WTC11 (cell line): Measurements from ENCODE around the gene VWA5A.

ENCODE experiments used
- ATF1 ChIP-seq: sonication (generic); formaldehyde crosslinking; IDR thresholded peaks from 2 replicates; pipeline ENCODE4 v1.8.1; 2023; ENCODE audit warnings: mild to moderate bottlenecking, moderate library complexity, missing genetic modification reagents
- ELF4 ChIP-seq: sonication (generic); formaldehyde crosslinking; IDR thresholded peaks from 2 replicates; pipeline ENCODE4 v1.8.1; 2022; ENCODE audit warnings: low read depth, mild to moderate bottlenecking, moderate library complexity, missing genetic modification reagents
- SP1 ChIP-seq: sonication (generic); formaldehyde crosslinking; conservative IDR thresholded peaks from 2 replicates; pipeline ENCODE4 v1.8.1; 2022; ENCODE audit warnings: missing genetic modification reagents
- TF ChIP-seq, protein P1 (sequence below): sonication (generic); formaldehyde crosslinking; IDR thresholded peaks from 2 replicates; pipeline ENCODE4 v1.8.1; 2023; ENCODE audit warnings: mild to moderate bottlenecking, missing genetic modification reagents
- TF ChIP-seq, protein P2 (sequence below): sonication (generic); formaldehyde crosslinking; IDR thresholded peaks from 2 replicates; pipeline ENCODE4 v1.8.0; 2022; ENCODE audit warnings: mild to moderate bottlenecking, missing genetic modification reagents
- TF ChIP-seq, protein P3 (sequence below): sonication (generic); formaldehyde crosslinking; IDR thresholded peaks from 2 replicates; pipeline ENCODE4 v1.8.1; 2023; ENCODE audit warnings: mild to moderate bottlenecking, missing genetic modification reagents, moderate library complexity
- TF ChIP-seq, protein P4 (sequence below): fragments of 200-600 bp; IDR thresholded peaks from 2 replicates; pipeline ENCODE4 v1.8.0; 2022; ENCODE audit warnings: antibody characterized with exemption
- TF ChIP-seq, protein P5 (sequence below): sonication (generic); formaldehyde crosslinking; conservative IDR thresholded peaks from 2 replicates; pipeline ENCODE4 v1.8.1; 2022; ENCODE audit warnings: mild to moderate bottlenecking, missing genetic modification reagents
- TF ChIP-seq, protein P6 (sequence below): sonication (generic); formaldehyde crosslinking; IDR thresholded peaks from 2 replicates; pipeline ENCODE4 v1.8.1; 2022; ENCODE audit warnings: low read depth, mild to moderate bottlenecking, moderate library complexity, missing genetic modification reagents, borderline replicate concordance
- TF ChIP-seq, protein P7 (sequence below): sonication (generic); formaldehyde crosslinking; IDR thresholded peaks from 2 replicates; pipeline ENCODE4 v1.8.1; 2022; ENCODE audit warnings: low read depth, missing genetic modification reagents, borderline replicate concordance
- TF ChIP-seq, protein P8 (sequence below): sonication (generic); formaldehyde crosslinking; IDR thresholded peaks from 2 replicates; pipeline ENCODE4 v1.8.0; 2022; ENCODE audit warnings: mild to moderate bottlenecking, missing genetic modification reagents

DNA sequence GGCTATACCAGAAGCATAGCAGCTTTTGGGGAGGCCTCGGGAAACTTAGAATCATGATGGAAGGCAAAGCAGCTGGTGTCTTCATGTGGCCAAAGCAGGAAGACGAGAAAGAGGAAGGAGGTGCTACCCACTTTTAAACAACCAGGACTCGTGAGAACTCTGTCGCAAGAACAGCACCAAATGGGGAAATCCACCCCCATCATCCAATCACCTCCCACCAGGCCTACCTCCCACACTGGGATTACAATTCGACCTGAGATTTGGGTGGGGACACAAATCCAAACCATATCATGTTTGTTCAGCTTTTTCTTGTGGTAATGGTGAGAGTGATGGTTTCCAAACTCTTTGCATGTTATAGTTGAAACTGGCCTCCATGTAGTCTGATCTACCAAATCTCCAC lies 35.4 kb downstream of the VWA5A start:
- TF ChIP-seq, protein P1, sequence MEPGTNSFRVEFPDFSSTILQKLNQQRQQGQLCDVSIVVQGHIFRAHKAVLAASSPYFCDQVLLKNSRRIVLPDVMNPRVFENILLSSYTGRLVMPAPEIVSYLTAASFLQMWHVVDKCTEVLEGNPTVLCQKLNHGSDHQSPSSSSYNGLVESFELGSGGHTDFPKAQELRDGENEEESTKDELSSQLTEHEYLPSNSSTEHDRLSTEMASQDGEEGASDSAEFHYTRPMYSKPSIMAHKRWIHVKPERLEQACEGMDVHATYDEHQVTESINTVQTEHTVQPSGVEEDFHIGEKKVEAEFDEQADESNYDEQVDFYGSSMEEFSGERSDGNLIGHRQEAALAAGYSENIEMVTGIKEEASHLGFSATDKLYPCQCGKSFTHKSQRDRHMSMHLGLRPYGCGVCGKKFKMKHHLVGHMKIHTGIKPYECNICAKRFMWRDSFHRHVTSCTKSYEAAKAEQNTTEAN = no peak
- TF ChIP-seq ATF1 (CRISPR knock-in tag) (no peak), ELF4 (no peak), SP1 (no peak)
- TF ChIP-seq, protein P2, sequence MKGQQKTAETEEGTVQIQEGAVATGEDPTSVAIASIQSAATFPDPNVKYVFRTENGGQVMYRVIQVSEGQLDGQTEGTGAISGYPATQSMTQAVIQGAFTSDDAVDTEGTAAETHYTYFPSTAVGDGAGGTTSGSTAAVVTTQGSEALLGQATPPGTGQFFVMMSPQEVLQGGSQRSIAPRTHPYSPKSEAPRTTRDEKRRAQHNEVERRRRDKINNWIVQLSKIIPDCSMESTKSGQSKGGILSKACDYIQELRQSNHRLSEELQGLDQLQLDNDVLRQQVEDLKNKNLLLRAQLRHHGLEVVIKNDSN (CRISPR knock-in tag) = no peak
- TF ChIP-seq, protein P3, sequence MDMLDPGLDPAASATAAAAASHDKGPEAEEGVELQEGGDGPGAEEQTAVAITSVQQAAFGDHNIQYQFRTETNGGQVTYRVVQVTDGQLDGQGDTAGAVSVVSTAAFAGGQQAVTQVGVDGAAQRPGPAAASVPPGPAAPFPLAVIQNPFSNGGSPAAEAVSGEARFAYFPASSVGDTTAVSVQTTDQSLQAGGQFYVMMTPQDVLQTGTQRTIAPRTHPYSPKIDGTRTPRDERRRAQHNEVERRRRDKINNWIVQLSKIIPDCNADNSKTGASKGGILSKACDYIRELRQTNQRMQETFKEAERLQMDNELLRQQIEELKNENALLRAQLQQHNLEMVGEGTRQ (CRISPR knock-in tag) = no peak
- TF ChIP-seq, protein P4, sequence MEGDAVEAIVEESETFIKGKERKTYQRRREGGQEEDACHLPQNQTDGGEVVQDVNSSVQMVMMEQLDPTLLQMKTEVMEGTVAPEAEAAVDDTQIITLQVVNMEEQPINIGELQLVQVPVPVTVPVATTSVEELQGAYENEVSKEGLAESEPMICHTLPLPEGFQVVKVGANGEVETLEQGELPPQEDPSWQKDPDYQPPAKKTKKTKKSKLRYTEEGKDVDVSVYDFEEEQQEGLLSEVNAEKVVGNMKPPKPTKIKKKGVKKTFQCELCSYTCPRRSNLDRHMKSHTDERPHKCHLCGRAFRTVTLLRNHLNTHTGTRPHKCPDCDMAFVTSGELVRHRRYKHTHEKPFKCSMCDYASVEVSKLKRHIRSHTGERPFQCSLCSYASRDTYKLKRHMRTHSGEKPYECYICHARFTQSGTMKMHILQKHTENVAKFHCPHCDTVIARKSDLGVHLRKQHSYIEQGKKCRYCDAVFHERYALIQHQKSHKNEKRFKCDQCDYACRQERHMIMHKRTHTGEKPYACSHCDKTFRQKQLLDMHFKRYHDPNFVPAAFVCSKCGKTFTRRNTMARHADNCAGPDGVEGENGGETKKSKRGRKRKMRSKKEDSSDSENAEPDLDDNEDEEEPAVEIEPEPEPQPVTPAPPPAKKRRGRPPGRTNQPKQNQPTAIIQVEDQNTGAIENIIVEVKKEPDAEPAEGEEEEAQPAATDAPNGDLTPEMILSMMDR = no peak
- TF ChIP-seq, protein P5, sequence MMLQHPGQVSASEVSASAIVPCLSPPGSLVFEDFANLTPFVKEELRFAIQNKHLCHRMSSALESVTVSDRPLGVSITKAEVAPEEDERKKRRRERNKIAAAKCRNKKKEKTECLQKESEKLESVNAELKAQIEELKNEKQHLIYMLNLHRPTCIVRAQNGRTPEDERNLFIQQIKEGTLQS (CRISPR knock-in tag) = no peak
- TF ChIP-seq, protein P6, sequence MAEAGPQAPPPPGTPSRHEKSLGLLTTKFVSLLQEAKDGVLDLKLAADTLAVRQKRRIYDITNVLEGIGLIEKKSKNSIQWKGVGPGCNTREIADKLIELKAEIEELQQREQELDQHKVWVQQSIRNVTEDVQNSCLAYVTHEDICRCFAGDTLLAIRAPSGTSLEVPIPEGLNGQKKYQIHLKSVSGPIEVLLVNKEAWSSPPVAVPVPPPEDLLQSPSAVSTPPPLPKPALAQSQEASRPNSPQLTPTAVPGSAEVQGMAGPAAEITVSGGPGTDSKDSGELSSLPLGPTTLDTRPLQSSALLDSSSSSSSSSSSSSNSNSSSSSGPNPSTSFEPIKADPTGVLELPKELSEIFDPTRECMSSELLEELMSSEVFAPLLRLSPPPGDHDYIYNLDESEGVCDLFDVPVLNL (CRISPR knock-in tag) = no peak
- TF ChIP-seq, protein P7, sequence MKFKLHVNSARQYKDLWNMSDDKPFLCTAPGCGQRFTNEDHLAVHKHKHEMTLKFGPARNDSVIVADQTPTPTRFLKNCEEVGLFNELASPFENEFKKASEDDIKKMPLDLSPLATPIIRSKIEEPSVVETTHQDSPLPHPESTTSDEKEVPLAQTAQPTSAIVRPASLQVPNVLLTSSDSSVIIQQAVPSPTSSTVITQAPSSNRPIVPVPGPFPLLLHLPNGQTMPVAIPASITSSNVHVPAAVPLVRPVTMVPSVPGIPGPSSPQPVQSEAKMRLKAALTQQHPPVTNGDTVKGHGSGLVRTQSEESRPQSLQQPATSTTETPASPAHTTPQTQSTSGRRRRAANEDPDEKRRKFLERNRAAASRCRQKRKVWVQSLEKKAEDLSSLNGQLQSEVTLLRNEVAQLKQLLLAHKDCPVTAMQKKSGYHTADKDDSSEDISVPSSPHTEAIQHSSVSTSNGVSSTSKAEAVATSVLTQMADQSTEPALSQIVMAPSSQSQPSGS = no peak
- TF ChIP-seq, protein P8, sequence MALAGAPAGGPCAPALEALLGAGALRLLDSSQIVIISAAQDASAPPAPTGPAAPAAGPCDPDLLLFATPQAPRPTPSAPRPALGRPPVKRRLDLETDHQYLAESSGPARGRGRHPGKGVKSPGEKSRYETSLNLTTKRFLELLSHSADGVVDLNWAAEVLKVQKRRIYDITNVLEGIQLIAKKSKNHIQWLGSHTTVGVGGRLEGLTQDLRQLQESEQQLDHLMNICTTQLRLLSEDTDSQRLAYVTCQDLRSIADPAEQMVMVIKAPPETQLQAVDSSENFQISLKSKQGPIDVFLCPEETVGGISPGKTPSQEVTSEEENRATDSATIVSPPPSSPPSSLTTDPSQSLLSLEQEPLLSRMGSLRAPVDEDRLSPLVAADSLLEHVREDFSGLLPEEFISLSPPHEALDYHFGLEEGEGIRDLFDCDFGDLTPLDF (CRISPR knock-in tag) = no peak
